ENCODE results near the gene TMEM115.

TMEM115 gene

GRCh38 chr3:50358911-50359759 lies at the start of gene TMEM115 (continued):
- peak; percentile 51; the same call in 1 of the 2 replicates for TF ChIP-seq ZNF518A (tag by site-specific recombination; conservative IDR thresholded peaks at IDR 0.05; ENCODE audit: low read depth)
- TF ChIP-seq GLI2 (tag by site-specific recombination; IDR thresholded peaks at IDR 0.05; ENCODE audit: borderline replicate concordance, low read depth) = no peak
- TF ChIP-seq ZNF138 (tag by site-specific recombination; IDR thresholded peaks at IDR 0.05; ENCODE audit: borderline replicate concordance) = no peak
- TF ChIP-seq ZNF677 (tag by site-specific recombination; IDR thresholded peaks at IDR 0.05) = no peak
- TF ChIP-seq ZNF704 (tag by site-specific recombination; IDR thresholded peaks at IDR 0.05) = no peak
- no peak for TF ChIP-seq MEIS1 (CRISPR knock-in tag; IDR thresholded peaks at IDR 0.05; ENCODE audit: borderline replicate concordance)
- TF ChIP-seq ZBTB11 (tag by site-specific recombination; conservative IDR thresholded peaks at IDR 0.05; ENCODE audit: low read depth) = peak; percentile 89
- no peak for TF ChIP-seq ZNF624 (tag by site-specific recombination; IDR thresholded peaks at IDR 0.05)
- no peak for TF ChIP-seq ZNF140 (tag by site-specific recombination; IDR thresholded peaks at IDR 0.05)
- peak; percentile 83 for TF ChIP-seq ZXDB (tag by site-specific recombination; IDR thresholded peaks at IDR 0.05)
- TF ChIP-seq ZNF449 (tag by site-specific recombination; IDR thresholded peaks at IDR 0.05) = 0 out of 2 replicates have a peak, but pooled peaks have one; percentile 20
- no peak for TF ChIP-seq GLI4 (tag by site-specific recombination; IDR thresholded peaks at IDR 0.05)
- TF ChIP-seq RBAK (tag by site-specific recombination; IDR thresholded peaks at IDR 0.05) = no peak
- no peak for TF ChIP-seq ZNF639 (tag by site-specific recombination; IDR thresholded peaks at IDR 0.05)
- TF ChIP-seq ZNF423 (tag by site-specific recombination; IDR thresholded peaks at IDR 0.05) = no peak
- TF ChIP-seq ZNF292 (tag by site-specific recombination; IDR thresholded peaks at IDR 0.05; ENCODE audit: borderline replicate concordance, low read depth) = no peak
- no peak for TF ChIP-seq ZNF692 (tag by site-specific recombination; IDR thresholded peaks at IDR 0.05)
- no peak for TF ChIP-seq ZNF362 (tag by site-specific recombination; IDR thresholded peaks at IDR 0.05)
- TF ChIP-seq YY1 (tag by site-specific recombination; IDR thresholded peaks at IDR 0.05) = peak; percentile 18; the same call in 1 of the 2 replicates
- peak; percentile 49 for TF ChIP-seq HIC1 (tag by site-specific recombination; IDR thresholded peaks at IDR 0.05)

Data from HEK293 (cell line).